GM12865 (cell line): ENCODE results near the gene ZNF654.

Experiments used
- DNase-seq: peaks from one replicate; pipeline ENCODE4 v3.0.0; 2010; ENCODE audit warnings: low read depth
- H3K4me3 ChIP-seq: 2 replicates; pipeline ENCODE4 v1.5.1; 2011; ENCODE audit warnings: mild to moderate bottlenecking, low read depth, low read length, control low read depth
- CTCF ChIP-seq: IDR thresholded peaks from 2 replicates; pipeline ENCODE4 v1.5.1; 2011; ENCODE audit warnings: low read length, control low read depth, low read depth, inconsistent platforms; ENCODE audit not compliant: insufficient read depth; ENCODE audit errors: missing control alignments

Gene ZNF654

GRCh38 chr3:88149509-88150362 lies 90.7 kb downstream of the ZNF654 start, which contains the start of gene C3orf38:
Gene C3orf38 (plus strand): TSS chr3:88149959. CDS start chr3:88150053, 94 bp downstream.
- TF ChIP-seq CTCF: no peak
- peak; percentile 92 for DNase-seq
- H3K4me3 ChIP-seq: peak within 1 kb of the TSS; percentile 99

GRCh38 chr3:88150371-88150770 lies 91.3 kb downstream of the ZNF654 start:
- TF ChIP-seq CTCF: no peak
- peak overlapping the region; percentile 99 for H3K4me3 ChIP-seq
- DNase-seq: peak; percentile 67

- H3K4me3 ChIP-seq: peak overlapping the region; percentile 99
- DNase-seq: peak; percentile 28
- TF ChIP-seq CTCF: no peak
These were observed 91.8 kb downstream of the ZNF654 start for GRCh38 chr3:88150806-88151205.

- DNase-seq: peak; percentile 49
- H3K4me3 ChIP-seq: peak overlapping the region; percentile 99
- TF ChIP-seq CTCF: no peak
These were observed 92.3 kb downstream of the ZNF654 start for GRCh38 chr3:88151358-88151757.

- DNase-seq: no peak
- TF ChIP-seq CTCF: no peak
- peak overlapping the region; percentile 99 for H3K4me3 ChIP-seq
These were observed 93.8 kb downstream of the ZNF654 start for GRCh38 chr3:88152841-88153240.

GRCh38 chr3:88166419-88166971 lies 107.4 kb downstream of the ZNF654 start:
- no peak overlapping the region for H3K4me3 ChIP-seq
- no peak for DNase-seq
- TF ChIP-seq CTCF: no peak

GRCh38 chr3:88167173-88167572 lies 108.1 kb downstream of the ZNF654 start:
- no peak for TF ChIP-seq CTCF
- DNase-seq: no peak
- no peak overlapping the region for H3K4me3 ChIP-seq
